HCT116 (cell line): ENCODE results near the gene RALGPS1.

ENCODE experiments used
- EGR1 ChIP-seq: IDR thresholded peaks from 2 replicates; pipeline ENCODE4 v1.6.1; 2012; ENCODE audit warnings: low read depth
- ELF1 ChIP-seq: IDR thresholded peaks from 2 replicates; pipeline ENCODE4 v1.6.1; 2012; ENCODE audit warnings: low read depth, borderline replicate concordance
- EZH2 ChIP-seq: fragments of 200-600 bp; sonication (generic); IDR thresholded peaks from 2 replicates; pipeline ENCODE4 v1.6.1; 2017; ENCODE audit warnings: antibody characterized with exemption, mixed run types
- JUND ChIP-seq: IDR thresholded peaks from 2 replicates; pipeline ENCODE4 v1.6.1; 2012
- POLR2A ChIP-seq: IDR thresholded peaks from 2 replicates; pipeline ENCODE4 v1.7.0; 2011; ENCODE audit warnings: borderline replicate concordance; ENCODE audit not compliant: insufficient read depth, insufficient read length; ENCODE audit errors: extremely low read depth
- POLR2AphosphoS5 ChIP-seq: IDR thresholded peaks from 2 replicates; pipeline ENCODE4 v1.6.1; 2011; ENCODE audit warnings: mild to moderate bottlenecking, low read depth, low read length, moderate library complexity
- RAD21 ChIP-seq: IDR thresholded peaks from 2 replicates; pipeline ENCODE4 v1.6.1; 2012; ENCODE audit warnings: low read depth, mild to moderate bottlenecking
- YY1 ChIP-seq: IDR thresholded peaks from 2 replicates; pipeline ENCODE4 v1.6.1; 2011; ENCODE audit warnings: low read length, low read depth, moderate library complexity, mild to moderate bottlenecking; ENCODE audit not compliant: insufficient replicate concordance; ENCODE audit errors: extremely low read depth
- ZFX ChIP-seq: fragments of 450-650 bp; IDR thresholded peaks from 2 replicates; pipeline ENCODE4 v1.6.1; 2017
- TF ChIP-seq, protein P1 (sequence below), 3 experiments: fragments of 200-600 bp in 1 of 3; sonication (generic) in 1 of 3; IDR thresholded peaks in 2 of 3; conservative IDR thresholded peaks in 1 of 3; 2 replicates each; pipeline ENCODE4 v1.5.1; 2012 to 2017; ENCODE audit warnings: low read depth in 2 of 3, low read length in 2 of 3, antibody characterized with exemption in 1 of 3, borderline replicate concordance in 1 of 3, control low read depth in 1 of 3, mild to moderate bottlenecking in 1 of 3, mixed read lengths in 1 of 3, mixed run types in 1 of 3, moderate library complexity in 1 of 3; ENCODE audit not compliant: insufficient read depth in 1 of 3
- TF ChIP-seq, protein P2 (sequence below): IDR thresholded peaks from 2 replicates; pipeline ENCODE4 v1.6.1; 2012; ENCODE audit warnings: low read depth

DNA sequence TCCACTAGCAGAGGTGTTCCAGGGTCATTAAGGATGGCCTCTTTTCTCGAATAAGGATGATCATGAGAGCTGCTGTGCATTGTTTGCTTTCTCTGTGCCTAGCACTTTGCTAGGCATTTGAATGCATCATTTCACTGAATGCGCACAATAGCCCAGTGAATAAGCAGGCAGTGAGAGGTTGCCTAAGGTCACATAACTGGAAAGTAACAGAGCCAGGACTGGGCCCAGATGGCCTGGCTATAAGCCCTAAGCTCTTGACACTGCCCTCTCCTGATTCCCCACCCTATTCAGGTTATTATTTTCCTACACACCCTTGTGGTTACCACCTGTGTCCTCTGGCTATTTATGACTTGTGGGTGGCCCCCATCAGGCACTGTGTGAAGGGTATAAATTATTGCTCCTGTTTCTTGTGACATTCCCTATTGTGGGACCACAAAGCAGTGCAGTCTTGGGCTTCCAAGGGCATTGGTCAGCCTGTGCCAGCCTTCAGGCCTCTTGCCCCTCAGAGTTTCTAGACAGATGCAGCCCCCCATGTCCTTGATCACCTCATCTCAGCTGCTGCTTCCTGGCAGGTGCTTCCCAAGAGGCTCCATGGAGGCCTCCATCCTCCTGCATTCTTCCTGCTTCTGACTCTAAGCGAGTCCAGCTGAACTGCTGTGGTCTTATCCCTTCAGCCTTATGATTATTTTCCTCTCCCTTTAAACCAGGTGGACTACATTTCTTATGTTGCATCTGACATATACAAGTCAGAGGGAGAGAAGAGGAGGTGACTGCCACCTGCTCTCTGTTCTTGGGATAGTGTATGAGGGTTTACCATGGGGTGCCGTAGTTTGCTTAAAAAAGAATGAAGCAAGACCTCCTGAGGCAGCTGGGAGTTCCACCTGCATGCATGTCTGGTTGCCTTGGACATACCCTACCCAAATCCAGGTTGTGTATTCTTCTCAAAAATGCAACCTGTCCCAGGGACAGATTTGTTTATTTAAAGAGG is 160.3 kb downstream of the RALGPS1 start:
- TF ChIP-seq, protein P1, sequence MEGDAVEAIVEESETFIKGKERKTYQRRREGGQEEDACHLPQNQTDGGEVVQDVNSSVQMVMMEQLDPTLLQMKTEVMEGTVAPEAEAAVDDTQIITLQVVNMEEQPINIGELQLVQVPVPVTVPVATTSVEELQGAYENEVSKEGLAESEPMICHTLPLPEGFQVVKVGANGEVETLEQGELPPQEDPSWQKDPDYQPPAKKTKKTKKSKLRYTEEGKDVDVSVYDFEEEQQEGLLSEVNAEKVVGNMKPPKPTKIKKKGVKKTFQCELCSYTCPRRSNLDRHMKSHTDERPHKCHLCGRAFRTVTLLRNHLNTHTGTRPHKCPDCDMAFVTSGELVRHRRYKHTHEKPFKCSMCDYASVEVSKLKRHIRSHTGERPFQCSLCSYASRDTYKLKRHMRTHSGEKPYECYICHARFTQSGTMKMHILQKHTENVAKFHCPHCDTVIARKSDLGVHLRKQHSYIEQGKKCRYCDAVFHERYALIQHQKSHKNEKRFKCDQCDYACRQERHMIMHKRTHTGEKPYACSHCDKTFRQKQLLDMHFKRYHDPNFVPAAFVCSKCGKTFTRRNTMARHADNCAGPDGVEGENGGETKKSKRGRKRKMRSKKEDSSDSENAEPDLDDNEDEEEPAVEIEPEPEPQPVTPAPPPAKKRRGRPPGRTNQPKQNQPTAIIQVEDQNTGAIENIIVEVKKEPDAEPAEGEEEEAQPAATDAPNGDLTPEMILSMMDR (IDR thresholded peaks at IDR 0.05 in 2 of 3, conservative IDR thresholded peaks at IDR 0.05 in 1 of 3; ENCODE audit: borderline replicate concordance in 1 of 3, insufficient read depth in 1 of 3, low read depth in 2 of 3, low read length in 2 of 3): no peak
- TF ChIP-seq POLR2A (no peak), JUND (no peak), YY1 (no peak), EZH2 (no peak), POLR2AphosphoS5 (no peak), RAD21 (no peak), EGR1 (no peak), ELF1 (no peak), ZFX (no peak)
- TF ChIP-seq, protein P2, sequence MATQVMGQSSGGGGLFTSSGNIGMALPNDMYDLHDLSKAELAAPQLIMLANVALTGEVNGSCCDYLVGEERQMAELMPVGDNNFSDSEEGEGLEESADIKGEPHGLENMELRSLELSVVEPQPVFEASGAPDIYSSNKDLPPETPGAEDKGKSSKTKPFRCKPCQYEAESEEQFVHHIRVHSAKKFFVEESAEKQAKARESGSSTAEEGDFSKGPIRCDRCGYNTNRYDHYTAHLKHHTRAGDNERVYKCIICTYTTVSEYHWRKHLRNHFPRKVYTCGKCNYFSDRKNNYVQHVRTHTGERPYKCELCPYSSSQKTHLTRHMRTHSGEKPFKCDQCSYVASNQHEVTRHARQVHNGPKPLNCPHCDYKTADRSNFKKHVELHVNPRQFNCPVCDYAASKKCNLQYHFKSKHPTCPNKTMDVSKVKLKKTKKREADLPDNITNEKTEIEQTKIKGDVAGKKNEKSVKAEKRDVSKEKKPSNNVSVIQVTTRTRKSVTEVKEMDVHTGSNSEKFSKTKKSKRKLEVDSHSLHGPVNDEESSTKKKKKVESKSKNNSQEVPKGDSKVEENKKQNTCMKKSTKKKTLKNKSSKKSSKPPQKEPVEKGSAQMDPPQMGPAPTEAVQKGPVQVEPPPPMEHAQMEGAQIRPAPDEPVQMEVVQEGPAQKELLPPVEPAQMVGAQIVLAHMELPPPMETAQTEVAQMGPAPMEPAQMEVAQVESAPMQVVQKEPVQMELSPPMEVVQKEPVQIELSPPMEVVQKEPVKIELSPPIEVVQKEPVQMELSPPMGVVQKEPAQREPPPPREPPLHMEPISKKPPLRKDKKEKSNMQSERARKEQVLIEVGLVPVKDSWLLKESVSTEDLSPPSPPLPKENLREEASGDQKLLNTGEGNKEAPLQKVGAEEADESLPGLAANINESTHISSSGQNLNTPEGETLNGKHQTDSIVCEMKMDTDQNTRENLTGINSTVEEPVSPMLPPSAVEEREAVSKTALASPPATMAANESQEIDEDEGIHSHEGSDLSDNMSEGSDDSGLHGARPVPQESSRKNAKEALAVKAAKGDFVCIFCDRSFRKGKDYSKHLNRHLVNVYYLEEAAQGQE: no peak
